ENCODE measurements around the gene CYP20A1.
"Not testable (repeated sequence)": the region's sequence is repeated elsewhere in the genome, so short reads cannot be mapped to it uniquely, and the experiment has no call there.

The CYP20A1 gene

DNA sequence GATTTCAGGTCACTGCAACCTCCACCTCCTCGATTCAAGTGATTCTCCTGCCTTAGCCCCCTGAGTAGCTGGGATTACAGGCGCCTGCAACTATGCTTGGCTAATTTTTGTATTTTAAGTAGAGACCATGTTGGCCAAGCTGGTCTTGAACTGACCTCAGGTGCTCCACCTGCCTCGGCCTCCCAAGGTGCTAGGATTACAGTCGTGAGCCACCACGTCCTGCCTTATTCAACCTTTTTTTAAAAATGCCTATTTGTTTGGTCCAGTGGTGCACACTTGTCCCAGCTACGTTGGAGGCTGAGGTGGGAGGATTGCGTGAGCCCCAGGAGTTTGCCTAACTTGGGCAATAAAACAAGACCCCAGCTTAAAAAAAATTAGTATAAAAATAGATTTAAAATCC is 43.3 kb downstream of the CYP20A1 start:
- no peak for FAIRE-seq

DNA sequence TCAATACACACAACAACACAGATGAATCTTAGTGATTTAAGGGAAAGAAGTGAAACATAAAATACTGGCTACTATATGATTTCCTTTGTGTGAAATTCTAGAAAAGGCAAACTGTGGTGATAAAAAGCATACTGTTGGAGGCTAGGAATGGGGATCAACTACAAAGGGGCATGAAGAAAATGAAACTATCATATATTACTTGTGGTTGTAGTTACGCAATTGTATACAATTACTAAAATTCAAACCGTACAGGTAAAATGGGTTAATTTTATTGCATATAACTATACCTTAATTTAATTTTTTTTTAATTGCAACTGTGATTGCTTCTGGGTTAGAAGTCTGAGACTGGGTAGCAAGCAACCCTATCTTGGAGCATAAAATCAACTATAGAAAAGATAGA is 47.7 kb downstream of the CYP20A1 start:
- FAIRE-seq = no peak

DNA sequence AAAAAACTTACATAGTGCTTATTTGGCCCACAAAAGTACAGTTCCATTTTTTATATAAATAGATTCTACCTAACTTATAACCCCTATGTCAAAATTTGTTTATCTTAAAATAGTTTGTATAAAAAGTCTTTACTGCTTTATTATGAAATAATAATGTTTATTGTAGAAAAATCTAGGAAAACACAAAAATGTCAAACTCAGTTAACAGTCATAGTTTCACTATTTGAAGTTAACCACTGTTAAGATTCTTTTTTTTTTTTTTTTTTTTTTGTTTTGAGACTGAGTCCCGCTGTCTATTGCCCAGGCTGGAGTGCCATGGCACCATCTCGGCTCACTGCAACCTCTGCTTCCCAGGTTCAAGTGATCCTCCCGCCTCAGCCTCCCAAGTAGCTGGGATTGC is 62.8 kb downstream of the CYP20A1 start:
- peak; percentile 78 for FAIRE-seq

DNA sequence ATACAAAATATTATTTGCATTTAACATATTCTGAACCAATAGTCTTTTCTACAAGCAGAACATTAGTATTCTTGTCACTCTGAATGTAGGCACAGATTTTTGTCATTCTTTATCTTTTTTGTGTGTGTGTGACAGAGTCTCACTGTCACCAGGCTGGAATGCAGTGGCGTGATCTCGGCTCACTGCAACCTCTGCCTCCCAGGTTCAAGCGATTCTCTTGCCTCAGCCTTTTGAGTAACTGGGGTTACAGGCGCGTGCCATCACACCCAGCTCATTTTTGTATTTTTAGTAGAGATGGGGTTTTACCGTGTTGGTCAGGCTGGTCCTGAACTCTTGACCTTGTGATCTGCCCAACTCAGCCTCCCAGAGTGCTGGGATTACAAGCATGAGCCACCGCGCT is 63.8 kb downstream of the CYP20A1 start:
- FAIRE-seq = not testable (repeated sequence)

DNA sequence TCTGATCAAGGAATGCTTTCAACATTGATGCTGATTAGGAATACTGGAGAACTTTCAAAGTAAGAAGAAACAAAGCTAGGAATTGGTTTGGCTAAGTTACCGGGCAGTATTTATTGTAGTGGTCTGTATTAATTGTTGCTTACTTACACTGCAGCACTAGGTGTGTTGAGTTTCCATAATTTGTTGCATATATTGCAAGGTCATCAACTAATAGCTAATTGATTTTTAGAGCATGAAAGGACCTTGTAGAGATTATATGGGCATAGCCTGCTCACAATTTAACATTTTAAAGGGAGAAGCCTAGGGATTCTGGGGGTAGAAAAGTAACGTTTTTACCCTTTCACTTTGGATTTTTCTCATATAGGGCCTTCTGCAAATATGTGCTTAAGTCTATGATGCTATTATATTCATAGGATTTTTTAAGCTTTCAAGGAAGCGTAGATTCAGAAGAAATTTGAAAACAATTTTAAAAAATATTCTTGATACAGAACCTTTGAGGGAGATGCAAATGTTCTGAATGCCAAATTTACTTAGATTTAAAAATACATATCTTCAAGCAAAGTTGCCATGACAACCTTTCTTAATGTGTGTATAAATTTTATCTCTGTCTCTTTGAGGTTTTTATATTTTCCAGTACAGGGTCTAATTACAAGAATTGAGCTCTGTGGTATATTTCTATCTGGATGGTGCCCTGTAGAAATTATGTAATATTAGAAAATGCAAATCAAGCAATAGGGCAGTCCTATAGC is 72.0 kb downstream of the CYP20A1 start:
- FAIRE-seq = no peak

DNA sequence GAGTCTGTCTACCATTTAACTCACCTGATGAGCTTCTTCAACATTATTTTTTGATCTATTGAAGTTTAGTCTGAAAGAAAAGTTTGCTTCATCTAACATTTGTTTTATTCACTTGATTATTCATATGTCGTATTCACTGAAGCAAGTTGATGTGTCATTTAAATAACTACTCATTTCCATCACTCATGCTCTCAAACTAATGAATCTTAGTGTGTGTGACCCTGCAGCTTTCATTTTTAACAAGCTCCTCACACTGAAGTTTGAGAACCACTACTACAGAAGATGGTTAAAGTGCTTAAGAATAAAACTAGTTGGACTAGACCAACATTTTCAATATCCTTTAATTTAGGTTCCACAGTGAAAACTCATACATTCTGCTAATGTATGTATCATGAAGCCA is 87.5 kb downstream of the CYP20A1 start:
- no peak for FAIRE-seq

DNA sequence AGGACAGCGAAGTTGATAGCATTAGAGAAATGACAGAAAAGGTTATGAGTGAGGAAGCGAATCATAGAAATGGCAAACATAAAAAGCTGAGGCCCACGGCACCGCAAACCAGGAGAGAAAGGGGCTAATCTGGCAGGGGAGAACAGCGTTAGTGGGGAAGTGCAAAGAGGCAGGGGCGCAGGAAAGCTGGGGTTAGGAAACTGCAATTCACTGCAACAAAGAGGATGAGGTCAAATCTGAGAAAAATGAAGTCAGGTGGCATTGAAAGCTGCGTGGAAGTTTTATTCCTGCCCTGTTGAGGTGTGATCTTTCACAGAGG is 88.7 kb downstream of the CYP20A1 start:
- FAIRE-seq = no peak

DNA sequence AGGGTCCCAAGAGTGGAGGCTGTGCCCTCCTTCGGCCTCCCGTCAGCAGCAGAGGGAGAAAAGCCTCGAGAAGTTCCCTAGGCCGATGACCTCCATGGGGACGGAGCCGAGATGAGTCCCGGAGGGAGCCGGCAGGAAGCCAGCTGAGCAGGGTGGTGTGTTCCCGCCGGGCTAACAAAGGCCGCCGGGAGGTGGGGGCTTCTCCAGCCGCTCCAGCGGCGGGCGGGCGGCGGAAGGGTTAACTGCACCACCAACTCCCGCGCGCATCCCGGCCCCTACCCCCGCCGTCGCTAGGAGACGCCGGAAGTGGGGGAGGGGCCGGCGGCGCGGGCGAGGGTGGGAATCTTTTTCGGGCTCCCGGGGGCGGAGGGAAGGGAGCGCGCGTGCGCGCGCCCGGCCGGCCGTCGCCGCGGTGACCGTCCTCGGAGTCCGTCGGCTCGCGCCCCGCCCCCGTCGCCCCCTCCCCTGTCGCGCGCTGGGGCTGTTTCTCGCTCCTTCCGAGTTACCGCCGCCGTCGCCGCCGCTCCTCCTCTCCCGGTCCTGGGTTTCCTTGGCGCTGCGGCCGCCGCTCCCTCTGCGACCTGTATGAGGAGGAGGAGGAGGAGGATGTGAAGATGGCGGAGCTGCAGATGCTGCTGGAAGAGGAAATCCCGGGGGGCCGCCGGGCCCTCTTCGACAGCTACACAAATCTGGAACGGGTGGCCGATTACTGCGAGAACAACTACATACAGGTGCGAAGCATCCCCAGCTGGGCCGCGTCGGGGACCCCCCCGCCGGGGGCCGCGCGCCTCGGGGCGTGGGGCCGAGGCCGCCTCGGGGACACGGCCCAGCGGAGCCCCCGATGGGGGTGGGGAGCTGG is 89.3 kb downstream of the CYP20A1 start, which contains the start of gene ABI2:
Gene ABI2, plus strand, starts transcription at position 494 of the 859 bp plus-strand sequence. Its CDS starts 121 bp downstream, at position 615.
- no peak for FAIRE-seq

DNA sequence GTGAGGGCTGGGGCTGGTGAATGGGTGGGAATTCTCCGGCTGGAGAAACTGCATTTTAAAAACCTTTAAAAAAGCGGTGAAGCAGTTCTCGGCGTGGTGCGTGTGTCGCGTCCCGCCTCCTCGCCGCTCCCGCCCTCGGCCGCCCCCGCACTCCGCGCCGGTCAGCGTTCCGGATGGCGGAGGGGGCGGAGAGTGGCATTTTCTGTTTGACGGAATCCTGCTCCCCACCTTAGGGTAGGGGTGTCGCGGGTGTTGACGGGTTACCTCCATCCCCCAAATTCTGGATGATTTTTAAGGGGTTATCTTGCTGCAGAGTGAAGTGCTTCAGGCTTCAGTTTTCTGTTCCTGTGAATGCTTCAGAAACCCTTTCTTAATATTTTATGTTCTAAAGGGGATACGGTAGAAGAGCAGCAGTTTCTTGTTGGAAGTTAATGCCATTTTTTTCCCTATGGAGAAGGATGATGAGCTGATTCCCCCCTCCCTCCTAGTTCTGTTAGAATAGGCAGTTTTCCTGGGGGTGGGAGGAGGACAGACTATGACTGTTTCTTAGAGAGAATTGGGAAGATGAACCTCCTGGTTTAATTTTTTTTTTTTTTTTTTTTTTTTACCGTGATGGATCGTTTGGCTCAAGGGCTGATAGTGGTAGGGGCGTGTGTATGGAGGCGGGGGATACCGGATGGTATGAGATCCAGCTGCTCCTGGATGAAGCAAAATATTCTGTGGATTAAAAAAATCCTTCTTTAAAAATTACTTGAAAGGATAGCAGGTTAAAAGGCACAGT is 90.1 kb downstream of the CYP20A1 start:
- FAIRE-seq = no peak

DNA sequence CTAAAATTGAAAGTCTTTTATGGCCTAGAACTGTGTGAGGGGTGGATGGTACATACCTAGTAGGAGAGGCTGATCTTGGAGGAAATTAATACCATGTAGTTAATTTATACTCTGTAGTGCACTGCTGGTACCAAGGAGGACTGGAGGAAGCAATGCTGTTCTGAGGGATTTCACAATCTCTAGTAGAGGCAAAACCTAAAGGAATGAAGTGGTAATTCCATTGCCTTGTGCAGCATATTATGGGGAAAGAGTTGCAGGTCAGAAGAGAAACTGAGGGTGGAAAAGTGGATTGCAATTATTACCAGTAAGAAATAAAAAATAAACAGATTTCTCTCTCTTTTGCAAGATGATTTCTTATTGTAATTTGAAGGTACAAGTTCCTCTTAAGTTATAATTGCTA is 91.6 kb downstream of the CYP20A1 start:
- no peak for FAIRE-seq

DNA sequence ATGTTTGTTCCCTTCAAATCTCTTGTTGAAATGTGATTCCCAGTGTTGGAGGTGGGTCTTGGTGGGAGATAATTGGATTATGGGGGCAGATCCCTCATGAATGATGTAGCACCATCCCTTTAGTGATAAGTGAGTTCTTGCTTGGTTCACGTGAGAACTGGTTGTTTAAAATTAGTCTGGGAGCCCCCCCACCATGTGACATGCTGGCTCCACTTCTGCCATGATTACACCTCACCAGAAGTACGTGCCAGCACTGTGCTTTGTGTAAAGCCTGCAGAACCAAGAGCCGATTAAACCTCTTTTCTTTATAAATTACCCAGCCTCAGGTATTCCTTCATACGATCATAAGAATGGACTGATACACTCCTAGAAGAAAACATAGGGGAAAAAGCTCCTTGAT is 99.5 kb downstream of the CYP20A1 start:
- no peak for FAIRE-seq

DNA sequence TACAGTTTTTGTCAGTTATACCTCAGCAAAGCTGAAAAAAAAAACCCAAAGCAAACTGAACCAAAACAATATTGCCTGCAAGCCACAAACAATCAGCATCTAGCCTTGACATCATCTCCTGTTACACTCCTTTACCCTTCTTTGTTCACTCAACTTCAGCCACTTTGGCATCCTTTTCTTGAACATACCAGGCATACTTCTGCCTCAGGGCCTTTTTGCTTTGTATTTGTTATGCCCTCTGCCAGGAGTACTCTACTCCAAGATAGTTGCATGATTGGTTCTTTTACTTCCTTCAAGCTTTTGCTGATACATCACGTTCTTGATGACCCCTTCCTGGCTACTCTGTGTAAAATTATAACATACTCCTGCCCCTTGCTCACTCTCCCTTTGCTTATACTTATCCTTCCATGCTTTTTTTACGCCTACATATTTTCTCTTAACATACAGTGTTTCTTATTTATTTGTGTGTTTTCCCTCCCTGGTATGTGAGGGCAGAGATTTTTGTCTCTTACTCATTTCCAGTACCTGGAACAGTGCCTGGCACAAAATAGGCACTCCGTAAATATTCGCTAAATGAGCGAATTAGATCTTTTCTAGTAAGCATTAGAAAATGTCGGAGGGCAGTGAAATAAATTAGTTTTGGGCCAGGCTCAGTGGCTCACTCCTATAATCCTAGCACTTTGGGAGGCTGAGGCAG is 102.1 kb downstream of the CYP20A1 start:
- no peak for FAIRE-seq

DNA sequence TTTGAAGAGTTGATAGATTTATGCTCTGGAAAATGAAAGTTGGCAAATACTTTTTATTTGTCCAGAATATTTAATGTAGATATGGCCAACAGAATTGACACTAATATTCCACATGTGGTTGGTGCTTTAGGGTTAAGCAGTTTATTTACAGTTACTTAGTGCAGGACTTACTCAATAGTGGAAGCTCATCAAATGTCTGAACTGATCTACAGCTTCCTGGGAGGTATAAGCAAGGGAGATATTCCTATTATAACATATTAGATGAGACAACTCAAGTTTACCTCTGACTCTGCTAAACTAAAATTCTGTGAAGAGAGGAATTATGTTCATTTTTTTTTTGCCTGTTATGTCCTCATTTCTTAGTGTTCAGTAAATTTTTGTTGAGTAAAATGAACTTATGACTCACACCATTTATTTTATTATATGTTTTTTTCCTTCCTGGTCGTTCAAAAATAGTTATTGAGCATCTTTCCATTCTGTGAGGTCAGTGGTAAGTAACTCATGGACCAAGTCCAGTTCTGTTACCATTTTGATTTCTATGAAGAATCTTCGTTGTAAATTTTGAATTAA is 103.0 kb downstream of the CYP20A1 start:
- no peak for FAIRE-seq

DNA sequence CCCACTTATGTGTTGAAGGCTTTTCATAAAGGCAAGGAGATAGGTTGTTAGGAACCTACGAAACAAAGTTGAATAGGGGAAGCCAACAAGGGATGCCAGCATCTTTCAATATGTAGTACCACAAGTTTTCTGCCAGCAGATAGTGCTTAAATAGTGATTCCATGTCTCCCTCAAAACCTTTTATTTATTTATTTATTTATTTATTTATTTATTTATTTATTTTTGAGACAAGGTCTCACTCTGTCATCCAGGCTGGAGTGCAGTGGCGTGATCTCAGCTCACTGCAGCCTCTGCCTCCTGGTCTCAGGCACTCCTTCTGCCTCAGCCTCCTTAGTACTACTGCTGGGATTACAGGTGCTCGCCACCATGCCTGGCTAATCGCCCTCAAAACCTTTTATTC is 103.6 kb downstream of the CYP20A1 start:
- FAIRE-seq = not testable (repeated sequence)

DNA sequence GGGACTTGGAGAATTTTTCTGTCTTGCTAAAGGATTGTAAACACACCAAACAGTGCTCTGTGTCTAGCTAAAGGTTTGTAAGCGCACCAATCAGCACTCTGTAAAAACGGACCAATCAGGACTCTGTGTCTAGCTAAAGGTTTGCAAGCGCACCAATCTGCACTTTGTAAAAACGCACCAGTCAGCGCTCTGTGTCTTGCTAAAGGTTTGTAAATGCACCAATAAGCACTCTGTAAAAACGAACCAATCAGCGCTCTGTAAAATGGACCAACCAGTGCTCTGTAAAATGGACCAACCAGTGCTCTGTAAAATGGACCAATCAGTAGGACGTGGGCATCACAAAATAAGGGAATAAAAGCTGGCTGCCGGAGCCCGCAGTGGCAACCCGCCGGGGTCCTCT is 105.8 kb downstream of the CYP20A1 start:
- no peak for FAIRE-seq

DNA sequence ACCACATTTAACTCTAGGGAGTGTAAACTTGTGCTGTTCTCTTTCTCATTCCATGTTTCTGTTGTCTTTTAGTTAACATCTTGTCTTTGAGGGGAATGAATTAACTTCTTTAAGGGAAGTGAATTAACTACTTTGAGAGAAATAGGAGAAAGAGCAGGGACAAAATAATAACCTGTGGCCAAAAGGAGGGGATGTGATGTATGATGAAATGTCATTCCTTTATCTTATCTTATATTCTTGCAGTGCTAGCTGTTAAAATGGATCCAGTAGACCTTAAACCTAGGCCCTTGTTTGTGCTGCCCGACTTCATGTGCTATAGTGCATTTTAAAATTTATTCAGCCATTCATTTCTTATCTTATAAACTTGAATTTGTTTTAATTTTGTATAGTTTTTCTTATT is 107.8 kb downstream of the CYP20A1 start:
- FAIRE-seq = no peak

DNA sequence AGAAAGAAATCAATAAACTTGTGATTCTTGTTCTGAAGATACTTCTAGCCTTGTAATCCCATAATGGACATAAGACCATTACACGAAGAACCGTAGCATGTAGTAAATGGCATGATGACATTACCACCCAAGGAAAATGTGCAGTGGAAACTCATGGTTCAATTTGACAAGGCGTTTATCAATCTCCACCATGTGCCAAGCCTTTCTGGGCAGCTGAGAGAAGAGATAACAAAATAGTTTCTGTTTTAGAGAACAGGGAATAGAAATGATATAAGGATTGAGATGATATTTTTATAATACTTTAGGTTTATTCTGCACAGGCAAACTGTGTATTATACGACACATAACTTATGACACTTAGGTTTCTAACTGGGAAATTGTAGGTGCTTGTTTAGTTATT is 108.6 kb downstream of the CYP20A1 start:
- no peak for FAIRE-seq

DNA sequence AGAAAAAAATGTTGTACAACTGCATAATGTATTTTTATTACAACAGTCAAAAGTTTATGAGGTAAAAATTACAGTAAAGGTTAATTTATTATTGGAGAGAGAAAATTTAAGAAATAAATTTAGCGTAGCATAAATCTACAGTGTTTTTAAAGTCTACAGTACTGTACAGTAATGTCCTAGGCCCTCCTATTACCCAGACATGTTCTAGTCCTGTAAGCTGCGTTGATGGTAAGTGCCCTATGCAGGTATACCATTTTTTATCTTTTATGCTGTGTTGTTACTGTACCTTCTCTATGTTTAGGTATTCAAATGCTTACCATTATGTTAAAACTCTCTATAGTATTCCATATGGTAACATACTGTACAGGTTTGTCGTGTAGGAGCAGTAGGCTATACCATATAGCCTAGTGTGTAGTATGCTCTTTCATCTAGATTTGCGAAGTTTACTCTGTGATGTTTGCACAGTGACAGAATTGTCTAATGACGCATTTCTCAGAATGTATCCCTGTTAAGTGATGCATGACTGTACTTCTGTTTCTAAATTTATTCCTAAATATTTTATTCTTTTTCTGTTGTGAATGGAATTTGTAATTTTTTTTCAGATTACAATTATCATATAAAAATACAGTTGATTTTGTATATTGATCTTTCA is 113.9 kb downstream of the CYP20A1 start:
- FAIRE-seq = peak; percentile 47

DNA sequence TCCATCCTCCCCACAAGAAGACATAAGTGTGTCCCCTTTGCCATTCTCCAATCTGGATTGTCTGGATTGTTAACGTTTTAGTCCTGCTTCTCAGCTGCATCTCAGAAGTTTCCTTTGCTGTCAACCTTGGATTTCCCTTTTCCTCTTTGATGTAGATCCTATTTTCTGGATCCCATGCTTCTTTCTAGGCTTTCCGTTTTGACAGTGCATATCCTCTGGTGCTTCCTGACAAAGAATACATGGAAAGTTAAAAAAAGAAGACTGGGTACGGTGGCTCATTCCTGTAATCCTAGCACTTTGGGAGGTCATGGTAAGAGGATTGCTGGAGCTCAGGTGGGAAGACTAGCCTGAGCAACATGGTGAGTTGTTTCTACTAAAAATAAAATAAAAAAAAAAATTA is 116.1 kb downstream of the CYP20A1 start:
- FAIRE-seq = no peak
